SU-DHL-6 (cell line): ENCODE measurements around the gene TARS3.

Experiments used
- H2AFZ ChIP-seq: fragments of 200-600 bp; sonication (generic); 2 replicates; pipeline ENCODE4 v1.6.1; 2014; ENCODE audit warnings: low read depth, mild to moderate bottlenecking, moderate library complexity, mixed read lengths, antibody characterized with exemption, low read length; ENCODE audit not compliant: severe bottlenecking
- H3F3A ChIP-seq: fragments of 200-600 bp; shearing (Covaris generic); 2 replicates; pipeline ENCODE4 v1.6.0; 2016; ENCODE audit warnings: antibody characterized with exemption, mild to moderate bottlenecking; ENCODE audit not compliant: insufficient read depth
- H3K27ac ChIP-seq: fragments of 200-600 bp; sonication (generic); 2 replicates; pipeline ENCODE4 v1.5.1; 2016; ENCODE audit warnings: low read depth, mild to moderate bottlenecking, low read length, moderate library complexity, mixed read lengths
- H3K27me3 ChIP-seq: fragments of 200-600 bp; sonication (generic), shearing (Covaris generic); 2 replicates; pipeline ENCODE4 v1.6.0; 2014; ENCODE audit warnings: mild to moderate bottlenecking, low read length
- H3K36me3 ChIP-seq: fragments of 200-600 bp; sonication (generic); 2 replicates; pipeline ENCODE4 v1.6.1; 2014; ENCODE audit warnings: mild to moderate bottlenecking, low read length, mixed read lengths
- H3K4me2 ChIP-seq: fragments of 300-600, 200-600 bp; shearing (Covaris generic), sonication (generic); 2 replicates; pipeline ENCODE4 v1.6.0; 2014; ENCODE audit warnings: low read length, low read depth, mild to moderate bottlenecking; ENCODE audit not compliant: poor library complexity, severe bottlenecking
- H3K4me3 ChIP-seq: fragments of 200-600 bp; sonication (generic); 2 replicates; pipeline ENCODE4 v1.5.1; 2014; ENCODE audit warnings: antibody characterized with exemption, low read length, mild to moderate bottlenecking, mixed read lengths; ENCODE audit not compliant: insufficient read depth, poor library complexity, severe bottlenecking
- H3K79me2 ChIP-seq: fragments of 200-600 bp; sonication (generic); 2 replicates; pipeline ENCODE4 v1.6.1; 2014; ENCODE audit warnings: mild to moderate bottlenecking, low read length, moderate library complexity; ENCODE audit not compliant: insufficient read depth
- H3K9ac ChIP-seq: fragments of 200-600 bp; sonication (generic); 2 replicates; pipeline ENCODE4 v1.7.0; 2014; ENCODE audit warnings: mild to moderate bottlenecking, low read length
- H3K9me2 ChIP-seq: fragments of 200-600 bp; sonication (generic); replicated peaks from 2 replicates; pipeline ENCODE4 v1.6.1; 2014; ENCODE audit warnings: low read length; ENCODE audit not compliant: insufficient read depth
- H3K9me3 ChIP-seq: fragments of 200-600 bp; sonication (generic); 2 replicates; pipeline ENCODE4 v1.6.1; 2014; ENCODE audit warnings: low read length, mixed read lengths; ENCODE audit not compliant: insufficient read depth
- H4K20me1 ChIP-seq: fragments of 200-600 bp; sonication (generic); 2 replicates; pipeline ENCODE4 v1.6.1; 2014; ENCODE audit warnings: low read depth, mild to moderate bottlenecking, antibody characterized with exemption, low read length, moderate library complexity, mixed read lengths
- EZH2phosphoT487 ChIP-seq: fragments of 200-600 bp; sonication (generic), shearing (Covaris generic); conservative IDR thresholded peaks from 2 replicates; pipeline ENCODE4 v1.6.1; 2018; ENCODE audit warnings: mild to moderate bottlenecking, antibody characterized with exemption, low read length, moderate library complexity, mixed read lengths
- TF ChIP-seq, protein P1 (sequence below): fragments of 200-600 bp; sonication (generic); IDR thresholded peaks from one replicate; pipeline ENCODE4 v1.5.1; 2017; ENCODE audit warnings: antibody characterized with exemption, mild to moderate bottlenecking, low read length, moderate library complexity; ENCODE audit not compliant: insufficient read depth, poor library complexity, severe bottlenecking

TARS3 gene

DNA sequence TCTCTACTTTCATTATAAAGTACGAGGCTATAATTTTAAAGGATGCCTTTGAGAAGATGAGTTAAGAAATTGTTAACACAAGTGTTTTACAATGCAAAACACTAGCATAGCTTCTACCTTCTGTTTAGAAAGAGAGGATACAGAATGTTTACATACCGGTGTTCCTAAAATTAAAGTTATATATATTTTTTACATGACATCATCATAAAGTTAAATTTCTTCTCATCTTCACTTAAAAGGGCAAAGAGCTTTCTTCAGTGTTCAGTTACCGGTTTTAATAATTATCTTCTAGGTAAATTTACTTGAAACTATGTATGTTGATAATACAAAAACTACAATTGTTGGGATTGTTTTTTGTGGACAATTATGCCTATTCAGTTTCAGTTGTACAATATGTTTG is 39.4 kb downstream of the TARS3 start:
- Histone ChIP-seq H3F3A (no peaks in the 10 kb centered on the region), H3K9me2 (no peaks in the 10 kb centered on the region), H3K36me3 (no peaks in the 10 kb centered on the region), H3K9ac (no peak overlapping the region), H4K20me1 (no peaks in the 10 kb centered on the region), H3K27me3 (no peaks in the 10 kb centered on the region), H2AFZ (no peak overlapping the region), H3K9me3 (no peaks in the 10 kb centered on the region), H3K27ac (no peak overlapping the region), H3K79me2 (no peaks in the 10 kb centered on the region), H3K4me2 (no peak overlapping the region), H3K4me3 (no peak overlapping the region)
- TF ChIP-seq EZH2phosphoT487: no peak
- TF ChIP-seq, protein P1, sequence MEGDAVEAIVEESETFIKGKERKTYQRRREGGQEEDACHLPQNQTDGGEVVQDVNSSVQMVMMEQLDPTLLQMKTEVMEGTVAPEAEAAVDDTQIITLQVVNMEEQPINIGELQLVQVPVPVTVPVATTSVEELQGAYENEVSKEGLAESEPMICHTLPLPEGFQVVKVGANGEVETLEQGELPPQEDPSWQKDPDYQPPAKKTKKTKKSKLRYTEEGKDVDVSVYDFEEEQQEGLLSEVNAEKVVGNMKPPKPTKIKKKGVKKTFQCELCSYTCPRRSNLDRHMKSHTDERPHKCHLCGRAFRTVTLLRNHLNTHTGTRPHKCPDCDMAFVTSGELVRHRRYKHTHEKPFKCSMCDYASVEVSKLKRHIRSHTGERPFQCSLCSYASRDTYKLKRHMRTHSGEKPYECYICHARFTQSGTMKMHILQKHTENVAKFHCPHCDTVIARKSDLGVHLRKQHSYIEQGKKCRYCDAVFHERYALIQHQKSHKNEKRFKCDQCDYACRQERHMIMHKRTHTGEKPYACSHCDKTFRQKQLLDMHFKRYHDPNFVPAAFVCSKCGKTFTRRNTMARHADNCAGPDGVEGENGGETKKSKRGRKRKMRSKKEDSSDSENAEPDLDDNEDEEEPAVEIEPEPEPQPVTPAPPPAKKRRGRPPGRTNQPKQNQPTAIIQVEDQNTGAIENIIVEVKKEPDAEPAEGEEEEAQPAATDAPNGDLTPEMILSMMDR: no peak

- Histone ChIP-seq H3K4me3 (no peak overlapping the region), H3K9ac (no peak overlapping the region), H2AFZ (no peak overlapping the region), H3K27me3 (no peaks in the 10 kb centered on the region), H3K79me2 (no peaks in the 10 kb centered on the region), H3K4me2 (no peak overlapping the region), H3F3A (no peaks in the 10 kb centered on the region), H3K9me2 (no peaks in the 10 kb centered on the region), H4K20me1 (no peaks in the 10 kb centered on the region), H3K9me3 (no peaks in the 10 kb centered on the region), H3K27ac (no peak overlapping the region), H3K36me3 (no peaks in the 10 kb centered on the region)
- no peak for TF ChIP-seq EZH2phosphoT487
- TF ChIP-seq, protein P1: no peak
Measured at GRCh38 chr15:101684384-101684783, 39.9 kb downstream of the TARS3 start.

DNA sequence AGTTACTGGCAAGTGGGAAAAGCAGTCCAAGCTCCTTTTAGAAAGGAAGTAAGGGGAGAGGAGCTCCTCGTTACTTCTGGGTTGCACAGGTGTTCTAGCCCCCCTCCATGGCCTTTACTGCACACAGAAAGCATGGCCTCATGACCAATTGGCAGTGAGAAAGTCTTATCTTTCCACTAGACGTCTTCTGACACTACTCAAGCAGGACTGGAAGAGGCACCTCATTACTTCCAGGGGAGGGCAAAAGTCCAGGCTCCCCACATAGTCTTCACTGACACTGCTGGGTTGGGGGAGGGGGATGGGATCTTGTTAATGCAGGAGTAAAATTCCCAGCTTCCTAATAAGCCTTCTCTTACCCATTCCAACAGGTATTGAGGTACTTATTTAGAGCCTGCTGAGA is 44.5 kb downstream of the TARS3 start:
- Histone ChIP-seq H4K20me1 (no peaks in the 10 kb centered on the region), H3K27ac (no peak overlapping the region), H3K4me3 (no peak overlapping the region), H2AFZ (no peak overlapping the region), H3K9me3 (no peaks in the 10 kb centered on the region), H3K4me2 (no peak overlapping the region), H3K36me3 (no peaks in the 10 kb centered on the region), H3K9ac (no peak overlapping the region), H3K9me2 (no peaks in the 10 kb centered on the region), H3K27me3 (no peaks in the 10 kb centered on the region), H3K79me2 (no peaks in the 10 kb centered on the region), H3F3A (no peaks in the 10 kb centered on the region)
- no peak for TF ChIP-seq EZH2phosphoT487
- TF ChIP-seq, protein P1: no peak

- TF ChIP-seq, protein P1: no peak
- TF ChIP-seq EZH2phosphoT487: no peak
Measured at GRCh38 chr15:101676921-101677329, 47.3 kb downstream of the TARS3 start.

More at GRCh38 chr15:101676921-101677329, 47.3 kb downstream of the TARS3 start:
- Histone ChIP-seq H3K27me3 (no peaks in the 10 kb centered on the region), H3F3A (no peaks in the 10 kb centered on the region), H3K9me3 (no peaks in the 10 kb centered on the region), H3K36me3 (no peaks in the 10 kb centered on the region), H3K4me2 (no peak overlapping the region), H2AFZ (no peak overlapping the region), H3K27ac (no peak overlapping the region), H3K4me3 (no peak overlapping the region), H4K20me1 (no peaks in the 10 kb centered on the region), H3K79me2 (no peaks in the 10 kb centered on the region), H3K9ac (no peak overlapping the region), H3K9me2 (no peaks in the 10 kb centered on the region)
